ENCODE data around the gene TRIM37. TPM values are rescaled to one million over a fixed set of nuclear protein-coding genes. Genes with fewer than 3 reads are reported as not detected.
"Not testable (repeated sequence)": the region's sequence is repeated elsewhere in the genome, so short reads cannot be mapped to it uniquely, and the experiment has no call there.

Gene TRIM37
- polyA plus RNA-seq, 1 donor (not counting 4 experiments of a cell fraction or from before 2014, with no cell fraction given), result 26.4 TPM

GRCh38 chr17:58965221-58965620 lies 141.5 kb downstream of the TRIM37 start:
- dilution Hi-C loops (cut with MboI; ENCODE audit: extremely low pct_ligation_motif_present, low sequenced_read_pairs), result no loop called here
- H3K36me3 ChIP-seq (ENCODE audit: control insufficient read depth in 2 of 2, extremely low read depth in 1 of 2, insufficient read depth in 2 of 2, low read length in 2 of 2), result no peaks in the 10 kb centered on the region
- no peak overlapping the region for H3K27ac ChIP-seq (ENCODE audit: control insufficient read depth, insufficient read depth, low read length)
- no peak overlapping the region for H3K9ac ChIP-seq (ENCODE audit: control insufficient read depth, extremely low read depth, insufficient read depth, low read length)
- DNase-seq (ENCODE audit: low read depth, low spot score) (no peak), FAIRE-seq (no peak)
- H4K20me1 ChIP-seq (ENCODE audit: control insufficient read depth, extremely low read depth, insufficient read depth, low read length), result no peaks in the 10 kb centered on the region
- no peaks in the 10 kb centered on the region for H3K9me1 ChIP-seq (ENCODE audit: control insufficient read depth, extremely low read depth, insufficient read depth, low read length)
- no peak overlapping the region for H2AFZ ChIP-seq (ENCODE audit: control insufficient read depth, low read length)
- peaks cover 2% of the 10 kb centered on the region for H3K4me1 ChIP-seq (ENCODE audit: control insufficient read depth, extremely low read depth, insufficient read depth, low read length)
- H3K4me3 ChIP-seq (ENCODE audit: control insufficient read depth in 2 of 3, extremely low read depth in 1 of 3, insufficient read depth in 2 of 3, low read depth in 1 of 3, low read length in 3 of 3), result no peak overlapping the region
- H3K4me2 ChIP-seq (ENCODE audit: control insufficient read depth, extremely low read depth, insufficient read depth, low read depth, low read length), result no peak overlapping the region
- H3K9me3 ChIP-seq (ENCODE audit: control insufficient read depth, low read depth, low read length), result no peaks in the 10 kb centered on the region
- no peaks in the 10 kb centered on the region for H3K27me3 ChIP-seq (ENCODE audit: control insufficient read depth, extremely low read depth, insufficient read depth, low read length)
- no peak for TF ChIP-seq EZH2 (IDR thresholded peaks at IDR 0.05; ENCODE audit: low read length)
- TF ChIP-seq, protein P1, sequence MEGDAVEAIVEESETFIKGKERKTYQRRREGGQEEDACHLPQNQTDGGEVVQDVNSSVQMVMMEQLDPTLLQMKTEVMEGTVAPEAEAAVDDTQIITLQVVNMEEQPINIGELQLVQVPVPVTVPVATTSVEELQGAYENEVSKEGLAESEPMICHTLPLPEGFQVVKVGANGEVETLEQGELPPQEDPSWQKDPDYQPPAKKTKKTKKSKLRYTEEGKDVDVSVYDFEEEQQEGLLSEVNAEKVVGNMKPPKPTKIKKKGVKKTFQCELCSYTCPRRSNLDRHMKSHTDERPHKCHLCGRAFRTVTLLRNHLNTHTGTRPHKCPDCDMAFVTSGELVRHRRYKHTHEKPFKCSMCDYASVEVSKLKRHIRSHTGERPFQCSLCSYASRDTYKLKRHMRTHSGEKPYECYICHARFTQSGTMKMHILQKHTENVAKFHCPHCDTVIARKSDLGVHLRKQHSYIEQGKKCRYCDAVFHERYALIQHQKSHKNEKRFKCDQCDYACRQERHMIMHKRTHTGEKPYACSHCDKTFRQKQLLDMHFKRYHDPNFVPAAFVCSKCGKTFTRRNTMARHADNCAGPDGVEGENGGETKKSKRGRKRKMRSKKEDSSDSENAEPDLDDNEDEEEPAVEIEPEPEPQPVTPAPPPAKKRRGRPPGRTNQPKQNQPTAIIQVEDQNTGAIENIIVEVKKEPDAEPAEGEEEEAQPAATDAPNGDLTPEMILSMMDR (optimal IDR thresholded peaks at IDR 0.05 in 1 of 3, IDR thresholded peaks at IDR 0.05 in 1 of 3, conservative IDR thresholded peaks at IDR 0.05 in 1 of 3; ENCODE audit: extremely low read depth in 1 of 3, insufficient read depth in 2 of 3, low read length in 3 of 3), result no peak
- no peaks in the 10 kb centered on the region for H3K79me2 ChIP-seq (ENCODE audit: control insufficient read depth, insufficient read depth, low read length)

DNA sequence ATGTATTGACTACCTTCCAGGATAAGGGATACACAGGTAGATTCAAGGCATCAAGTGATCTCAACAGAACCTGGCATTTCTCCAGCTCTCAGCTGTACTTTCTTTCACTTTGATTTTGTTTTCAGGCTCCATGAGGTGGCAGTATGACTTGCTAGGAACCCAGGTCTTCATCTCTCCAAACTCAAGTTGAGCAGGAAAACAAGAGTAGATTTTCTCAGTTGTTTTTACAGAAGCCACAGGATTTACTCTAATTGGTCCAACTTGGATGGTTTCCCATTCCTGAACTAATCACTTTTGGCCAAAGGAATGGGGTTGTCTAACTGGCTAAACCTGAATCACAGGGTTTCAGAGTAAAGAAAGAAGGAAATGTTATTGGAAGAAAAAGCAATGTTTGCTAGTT lies 146.6 kb downstream of the TRIM37 start:
- Histone ChIP-seq H3K9ac (ENCODE audit: control insufficient read depth, extremely low read depth, insufficient read depth, low read length) (no peak overlapping the region), H3K4me3 (ENCODE audit: control insufficient read depth in 2 of 3, extremely low read depth in 1 of 3, insufficient read depth in 2 of 3, low read depth in 1 of 3, low read length in 3 of 3) (no peak overlapping the region), H3K27me3 (ENCODE audit: control insufficient read depth, extremely low read depth, insufficient read depth, low read length) (no peaks in the 10 kb centered on the region), H3K4me1 (ENCODE audit: control insufficient read depth, extremely low read depth, insufficient read depth, low read length) (peaks cover 10% of the 10 kb centered on the region), H3K79me2 (ENCODE audit: control insufficient read depth, insufficient read depth, low read length) (no peaks in the 10 kb centered on the region), H3K36me3 (ENCODE audit: control insufficient read depth in 2 of 2, extremely low read depth in 1 of 2, insufficient read depth in 2 of 2, low read length in 2 of 2) (no peaks in the 10 kb centered on the region), H2AFZ (ENCODE audit: control insufficient read depth, low read length) (peak overlapping the region; percentile 33), H3K9me1 (ENCODE audit: control insufficient read depth, extremely low read depth, insufficient read depth, low read length) (no peaks in the 10 kb centered on the region), H3K4me2 (ENCODE audit: control insufficient read depth, extremely low read depth, insufficient read depth, low read depth, low read length) (peak overlapping the region; percentile 38), H3K9me3 (ENCODE audit: control insufficient read depth, low read depth, low read length) (no peaks in the 10 kb centered on the region), H3K27ac (ENCODE audit: control insufficient read depth, insufficient read depth, low read length) (no peak overlapping the region), H4K20me1 (ENCODE audit: control insufficient read depth, extremely low read depth, insufficient read depth, low read length) (no peaks in the 10 kb centered on the region)
- dilution Hi-C loops (cut with MboI; ENCODE audit: extremely low pct_ligation_motif_present, low sequenced_read_pairs), result no loop called here
- FAIRE-seq (peak; percentile 79), DNase-seq (ENCODE audit: low read depth, low spot score) (peak; percentile 7)
- TF ChIP-seq EZH2 (IDR thresholded peaks at IDR 0.05; ENCODE audit: low read length), result no peak
- TF ChIP-seq, protein P1 (optimal IDR thresholded peaks at IDR 0.05 in 1 of 3, IDR thresholded peaks at IDR 0.05 in 1 of 3, conservative IDR thresholded peaks at IDR 0.05 in 1 of 3; ENCODE audit: extremely low read depth in 1 of 3, insufficient read depth in 2 of 3, low read length in 3 of 3), result peak in 2 of 3 experiments; percentile 5 to 17

DNA sequence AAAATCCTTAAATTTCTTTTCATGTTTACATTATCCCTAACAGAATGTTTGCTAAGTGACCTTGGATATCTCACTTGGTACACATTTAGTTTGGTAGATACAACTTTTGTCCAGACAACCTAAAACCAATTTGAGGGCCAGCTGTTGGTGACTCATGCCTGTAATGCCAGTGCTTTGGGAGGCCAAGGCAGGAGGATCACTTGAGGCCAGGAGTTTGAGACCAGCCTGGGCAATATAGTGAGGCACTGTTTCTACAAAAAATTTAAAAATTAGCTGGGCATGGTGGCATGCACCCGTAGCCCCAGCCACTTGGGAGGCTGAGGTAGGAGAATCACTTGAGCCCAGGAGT lies 149.0 kb downstream of the TRIM37 start:
- H4K20me1 ChIP-seq (ENCODE audit: control insufficient read depth, extremely low read depth, insufficient read depth, low read length); H3K9me3 ChIP-seq (ENCODE audit: control insufficient read depth, low read depth, low read length); H2AFZ ChIP-seq (ENCODE audit: control insufficient read depth, low read length); DNase-seq (ENCODE audit: low read depth, low spot score); dilution Hi-C loops (cut with MboI; ENCODE audit: extremely low pct_ligation_motif_present, low sequenced_read_pairs); H3K27ac ChIP-seq (ENCODE audit: control insufficient read depth, insufficient read depth, low read length); H3K4me2 ChIP-seq (ENCODE audit: control insufficient read depth, extremely low read depth, insufficient read depth, low read depth, low read length); H3K27me3 ChIP-seq (ENCODE audit: control insufficient read depth, extremely low read depth, insufficient read depth, low read length); H3K79me2 ChIP-seq (ENCODE audit: control insufficient read depth, insufficient read depth, low read length); H3K9ac ChIP-seq (ENCODE audit: control insufficient read depth, extremely low read depth, insufficient read depth, low read length); H3K4me3 ChIP-seq (ENCODE audit: control insufficient read depth in 2 of 3, extremely low read depth in 1 of 3, insufficient read depth in 2 of 3, low read depth in 1 of 3, low read length in 3 of 3); H3K9me1 ChIP-seq (ENCODE audit: control insufficient read depth, extremely low read depth, insufficient read depth, low read length); FAIRE-seq; H3K36me3 ChIP-seq (ENCODE audit: control insufficient read depth in 2 of 2, extremely low read depth in 1 of 2, insufficient read depth in 2 of 2, low read length in 2 of 2): not testable (repeated sequence)
- peaks cover 10% of the 10 kb centered on the region for H3K4me1 ChIP-seq (ENCODE audit: control insufficient read depth, extremely low read depth, insufficient read depth, low read length)

All from keratinocyte (primary cell).